H1 (cell line): ENCODE results near the gene FLRT2. TPM values are rescaled to one million over a fixed set of nuclear protein-coding genes. Genes with fewer than 3 reads are reported as not detected.
A peak's percentile ranks its signal among the peaks of the same experiment; 100 is the strongest.

Experiments used
- CTCF ChIA-PET: fragments of 300-600 bp; sonication (Branson Sonifier 250); formaldehyde crosslinking; loops from one replicate; lab custom pipeline; 2021; ENCODE audit not compliant: partially characterized antibody; lab: Charles Lee
- POLR2A ChIA-PET: fragments of 300-600 bp; sonication (Branson Sonifier 250); formaldehyde crosslinking; loops from one replicate; lab custom pipeline; 2021; ENCODE audit warnings: inconsistent platforms; ENCODE audit not compliant: partially characterized antibody; lab: Charles Lee
- DNase-seq, 2 experiments: peaks; one replicate each; pipeline versions ENCODE4 v3.0.0 to v3.0.0-alpha.2; 2010 to 2022; ENCODE audit warnings: low spot score in 2 of 2, low read depth in 1 of 2, mixed read lengths in 1 of 2
- FAIRE-seq: peaks from 2 replicates; lab custom pipeline; 2011; peaks lifted over from hg19 to GRCh38; lab: Jason Lieb, UNC
- H2AFZ ChIP-seq: 2 replicates; pipeline ENCODE4 v1.8.1; 2012; ENCODE audit warnings: low read length, inconsistent platforms
- H2AK5ac ChIP-seq: 2 replicates; pipeline ENCODE4 v1.6.1; 2013; ENCODE audit warnings: low read depth, low read length
- H2BK120ac ChIP-seq: replicated peaks from 2 replicates; pipeline ENCODE3; 2013; ENCODE audit warnings: low read depth, low read length, inconsistent platforms
- H2BK12ac ChIP-seq: 2 replicates; pipeline ENCODE4 v1.6.1; 2013; ENCODE audit warnings: low read depth, low read length
- H2BK15ac ChIP-seq: 2 replicates; pipeline ENCODE4 v1.6.1; 2013; ENCODE audit warnings: low read length
- H2BK20ac ChIP-seq: 2 replicates; pipeline ENCODE4 v1.6.1; 2013; ENCODE audit warnings: low read length
- H2BK5ac ChIP-seq: 2 replicates; pipeline ENCODE4 v1.6.1; 2013; ENCODE audit warnings: low read depth, low read length
- H3K14ac ChIP-seq: 2 replicates; pipeline ENCODE4 v1.6.1; 2013; ENCODE audit warnings: inconsistent platforms; ENCODE audit not compliant: insufficient read length
- H3K18ac ChIP-seq: 2 replicates; pipeline ENCODE4 v1.6.1; 2013; ENCODE audit warnings: low read length; ENCODE audit errors: extremely low read depth
- H3K23ac ChIP-seq: 2 replicates; pipeline ENCODE4 v1.6.1; 2013; ENCODE audit warnings: inconsistent platforms; ENCODE audit not compliant: insufficient read length
- H3K23me2 ChIP-seq: 2 replicates; pipeline ENCODE4 v1.6.1; 2013; ENCODE audit warnings: low read depth, low read length
- H3K27ac ChIP-seq: 2 replicates; pipeline ENCODE4 v1.6.1; 2011; ENCODE audit warnings: low read depth, low read length, inconsistent platforms
- H3K27me3 ChIP-seq, 4 experiments: replicated peaks in 1 of 4; 1 replicate in 1 of 4; 2 replicates in 3 of 4; pipeline versions ENCODE4 v1.6.1 to v1.8.1; 2011 to 2013; ENCODE audit warnings: low read length in 3 of 4, mild to moderate bottlenecking in 3 of 4, inconsistent platforms in 2 of 4, mixed read lengths in 2 of 4, moderate library complexity in 1 of 4; ENCODE audit not compliant: control insufficient read depth in 3 of 4, insufficient read depth in 3 of 4; ENCODE audit errors: extremely low read depth in 1 of 4
- H3K36me3 ChIP-seq, 4 experiments: 2 replicates each; pipeline versions ENCODE4 v1.6.1 to v1.8.1; 2011 to 2013; ENCODE audit warnings: mild to moderate bottlenecking in 4 of 4, low read length in 3 of 4, moderate library complexity in 2 of 4, control low read depth in 1 of 4, inconsistent platforms in 1 of 4; ENCODE audit not compliant: insufficient read depth in 4 of 4, control insufficient read depth in 2 of 4
- H3K4ac ChIP-seq: replicated peaks from 2 replicates; pipeline ENCODE3; 2013; ENCODE audit warnings: low read length, low read depth, mixed read lengths, inconsistent platforms; ENCODE audit not compliant: insufficient read length
- H3K4me1 ChIP-seq, 4 experiments: replicated peaks in 1 of 4; 1 replicate in 1 of 4; 2 replicates in 3 of 4; pipeline versions ENCODE4 v1.6.1 to v1.8.1; 2011 to 2013; ENCODE audit warnings: low read length in 3 of 4, inconsistent platforms in 2 of 4, mixed read lengths in 1 of 4; ENCODE audit not compliant: insufficient read depth in 4 of 4, control insufficient read depth in 3 of 4
- H3K4me2 ChIP-seq, 2 experiments: 2 replicates each; pipeline versions ENCODE4 v1.6.1 to v1.8.1; 2011 to 2013; ENCODE audit warnings: low read depth in 2 of 2, low read length in 2 of 2, control low read depth in 1 of 2, inconsistent platforms in 1 of 2, mild to moderate bottlenecking in 1 of 2; ENCODE audit not compliant: insufficient read depth in 1 of 2
- H3K4me3 ChIP-seq, 4 experiments: fragments of 200-600, 300-600 bp in 1 of 4; sonication (generic), shearing (Covaris generic), sonication (Bioruptor Twin) in 1 of 4; 2 replicates each; pipeline versions ENCODE4 v1.5.1 to v1.8.1; 2011 to 2016; ENCODE audit warnings: low read length in 4 of 4, low read depth in 3 of 4, control low read depth in 2 of 4, inconsistent platforms in 2 of 4, mild to moderate bottlenecking in 2 of 4, mixed read lengths in 1 of 4, moderate library complexity in 1 of 4; ENCODE audit not compliant: insufficient read depth in 2 of 4; ENCODE audit errors: extremely low read depth in 1 of 4
- H3K56ac ChIP-seq: replicated peaks from 2 replicates; pipeline ENCODE3; 2013; ENCODE audit warnings: low read depth, mild to moderate bottlenecking, mixed read lengths, low read length, inconsistent platforms; ENCODE audit not compliant: insufficient read length
- H3K79me1 ChIP-seq: 2 replicates; pipeline ENCODE4 v1.6.1; 2013; ENCODE audit warnings: low read depth, low read length, control low read depth
- H3K79me2 ChIP-seq, 2 experiments: 2 replicates each; pipeline versions ENCODE4 v1.6.1 to v1.8.1; 2012 to 2013; ENCODE audit warnings: low read length in 2 of 2, mild to moderate bottlenecking in 2 of 2, inconsistent platforms in 1 of 2; ENCODE audit not compliant: insufficient read depth in 2 of 2, control insufficient read depth in 1 of 2
- H3K9ac ChIP-seq, 4 experiments: replicated peaks in 1 of 4; 1 replicate in 1 of 4; 2 replicates in 3 of 4; pipeline versions ENCODE4 v1.6.1 to v1.8.1; 2011 to 2013; ENCODE audit warnings: low read depth in 3 of 4, low read length in 3 of 4, control low read depth in 2 of 4, mild to moderate bottlenecking in 2 of 4, moderate library complexity in 2 of 4, inconsistent platforms in 1 of 4; ENCODE audit errors: extremely low read depth in 1 of 4
- H3K9me3 ChIP-seq, 2 experiments: 2 replicates each; pipeline versions ENCODE4 v1.6.1 to v1.8.1; 2012 to 2013; ENCODE audit warnings: mild to moderate bottlenecking in 2 of 2, moderate library complexity in 2 of 2, control low read depth in 1 of 2, inconsistent platforms in 1 of 2, low read depth in 1 of 2, low read length in 1 of 2, mixed read lengths in 1 of 2; ENCODE audit not compliant: insufficient read depth in 2 of 2
- H4K20me1 ChIP-seq, 2 experiments: replicated peaks in 1 of 2; 2 replicates each; pipeline versions ENCODE3 to v1.8.1; 2011 to 2013; ENCODE audit warnings: inconsistent platforms in 2 of 2, low read length in 2 of 2, mild to moderate bottlenecking in 1 of 2; ENCODE audit not compliant: insufficient read depth in 2 of 2, control insufficient read depth in 1 of 2
- H4K5ac ChIP-seq: 2 replicates; pipeline ENCODE4 v1.6.1; 2013; ENCODE audit warnings: low read length, low read depth, mixed read lengths, inconsistent platforms; ENCODE audit not compliant: insufficient read length
- H4K8ac ChIP-seq: 2 replicates; pipeline ENCODE4 v1.8.0; 2013; ENCODE audit warnings: mild to moderate bottlenecking, moderate library complexity, low read length, inconsistent platforms; ENCODE audit not compliant: insufficient read depth; ENCODE audit errors: extremely low read depth
- H4K91ac ChIP-seq: replicated peaks from 2 replicates; pipeline ENCODE3; 2013; ENCODE audit warnings: low read length, mixed read lengths, inconsistent platforms; ENCODE audit not compliant: insufficient read length
- ASH2L ChIP-seq: fragments of 200-600, 300-600 bp; sonication (generic); IDR thresholded peaks from one replicate; pipeline ENCODE4 v1.7.1; 2017; ENCODE audit warnings: low read length
- EGR1 ChIP-seq: IDR thresholded peaks from 2 replicates; pipeline ENCODE4 v1.6.1; 2011; ENCODE audit warnings: low read depth, low read length, borderline replicate concordance
- EP300 ChIP-seq, 2 experiments: IDR thresholded peaks; 1 replicate in 1 of 2; 2 replicates in 1 of 2; pipeline ENCODE4 v1.6.1; 2011 to 2012; ENCODE audit warnings: low read depth in 2 of 2, low read length in 2 of 2, mild to moderate bottlenecking in 2 of 2, borderline replicate concordance in 1 of 2, inconsistent platforms in 1 of 2, moderate library complexity in 1 of 2
- NANOG ChIP-seq: IDR thresholded peaks from 2 replicates; pipeline ENCODE4 v1.6.1; 2011; ENCODE audit warnings: low read length, low read depth, mild to moderate bottlenecking, inconsistent platforms; ENCODE audit not compliant: insufficient read depth, poor library complexity, severe bottlenecking
- RAD21 ChIP-seq, 2 experiments: IDR thresholded peaks in 1 of 2; conservative IDR thresholded peaks in 1 of 2; 2 replicates each; pipeline ENCODE4 v1.6.1; 2011; ENCODE audit warnings: low read depth in 2 of 2, low read length in 2 of 2, improper control_type of control experiment in 1 of 2, inconsistent platforms in 1 of 2, mild to moderate bottlenecking in 1 of 2, moderate library complexity in 1 of 2
- SP1 ChIP-seq: IDR thresholded peaks from 2 replicates; pipeline ENCODE4 v1.6.1; 2011; ENCODE audit warnings: low read depth, low read length
- YY1 ChIP-seq: IDR thresholded peaks from 2 replicates; pipeline ENCODE4 v1.6.1; 2011; ENCODE audit warnings: low read depth, mild to moderate bottlenecking, low read length
- WGBS, 2 experiments: shearing (Covaris generic) in 1 of 2; methylation state at CpG; one replicate each; pipeline versions ENCODE4 v1.1.6 to v1.1.7; 2013 to 2015; ENCODE audit warnings: low lambda C conversion rate in 2 of 2, mixed read lengths in 2 of 2, inconsistent platforms in 1 of 2, low coverage in 1 of 2, missing lambda C conversion rate in 1 of 2; ENCODE audit not compliant: insufficient replicate concordance in 2 of 2, insufficient coverage in 1 of 2, insufficient read length in 1 of 2; ENCODE audit errors: extremely low coverage in 1 of 2, missing lambda C conversion rate in 1 of 2; 5-methylcytosine and 5-hydroxymethylcytosine counted together
- polyA plus RNA-seq, 7 experiments: library from polyadenylated mRNA; depleted of rRNA in 3 of 7; stranded (reverse) in 5 of 7; unstranded in 2 of 7; fragments of >200 nt in 5 of 7; fragments of 200-250 nt in 2 of 7; gene quantifications; 1 replicate in 5 of 7; 2 replicates in 1 of 7; 4 replicates in 1 of 7; pipeline versions ENCODE4 v1.2.1 to v1.2.3, GENCODE V29; 2011 to 2013; ENCODE audit warnings: missing spikeins in 2 of 7, mixed read lengths in 2 of 7
- total RNA-seq: library from RNA; stranded (reverse); fragmentation: NEBNext Ultra II Directional; extraction: Animal tissue kit (Norgen Biotek cat#: 25700); gene quantifications from 2 replicates; pipeline ENCODE4 v1.2.1, GENCODE V29; 2021
- TF ChIP-seq, protein P1 (sequence below), 3 experiments: IDR thresholded peaks; 1 replicate in 2 of 3; 2 replicates in 1 of 3; pipeline versions ENCODE4 v1.5.1 to v1.6.1; 2011; ENCODE audit warnings: low read length in 3 of 3, mild to moderate bottlenecking in 3 of 3, inconsistent platforms in 2 of 3, low read depth in 1 of 3, moderate library complexity in 1 of 3; ENCODE audit not compliant: insufficient read depth in 1 of 3; ENCODE audit errors: control extremely low read depth in 1 of 3
- TF ChIP-seq, protein P2 (sequence below): IDR thresholded peaks from 2 replicates; pipeline ENCODE4 v1.6.1; 2012; ENCODE audit warnings: inconsistent platforms

Gene FLRT2
- total and polyA plus RNA-seq, 2 of the 8 experiments (the other 6 are each of a cell fraction or from before 2014, with no cell fraction given) = 2.4 to 6.9 TPM

DNA sequence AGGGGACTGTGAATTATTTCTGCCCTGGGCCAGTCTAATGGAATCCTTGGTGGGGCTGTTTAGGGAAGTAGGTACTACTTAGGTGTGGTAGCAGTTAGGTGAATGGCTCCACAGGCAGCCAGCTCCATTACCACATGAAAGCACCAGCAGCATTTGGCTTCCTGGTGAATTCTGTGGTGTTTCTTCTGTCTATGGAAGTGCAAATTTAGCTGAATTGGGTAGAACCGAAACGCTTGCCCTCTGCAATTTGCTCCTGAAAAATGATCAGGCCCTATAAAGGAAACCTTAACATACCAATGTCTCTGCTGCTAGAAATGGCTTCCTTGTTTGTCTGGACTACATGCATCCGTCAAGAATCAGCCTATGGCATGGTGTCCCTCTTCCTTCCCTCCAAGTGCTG, 16.4 kb downstream of the FLRT2 start:
- Histone ChIP-seq H4K20me1 (no peaks in the 10 kb centered on the region), H4K8ac (no peak overlapping the region), H2BK5ac (peak overlapping the region; percentile 6; the same call in 1 of the 2 replicates), H3K4me1 (peaks cover 0 to 7% (median 3%) of the 10 kb centered on the region in 4 experiments; a peak in 3 of 7 replicates), H2AK5ac (no peak overlapping the region), H3K4me3 (peak overlapping the region in 1 of 4 experiments; percentile 28; a peak in 1 of 8 replicates), H3K23ac (no peak overlapping the region), H3K14ac (no peak overlapping the region), H3K56ac (no peak overlapping the region), H3K23me2 (no peaks in the 10 kb centered on the region), H4K91ac (no peak overlapping the region), H2BK20ac (peak overlapping the region; percentile 38; the same call in 1 of the 2 replicates), H3K36me3 (no peaks in the 10 kb centered on the region), H3K79me1 (no peaks in the 10 kb centered on the region), H2BK12ac (no peak overlapping the region), H3K9ac (no peak overlapping the region), H2BK15ac (no peak overlapping the region), H3K27me3 (no peaks in the 10 kb centered on the region), H3K4ac (no peak overlapping the region), H2BK120ac (no peak overlapping the region), H3K18ac (no peak overlapping the region), H2AFZ (no peak overlapping the region), H3K9me3 (no peaks in the 10 kb centered on the region), H3K79me2 (no peaks in the 10 kb centered on the region; a peak in 1 of 4 replicates), H3K4me2 (peak overlapping the region; percentile 49 to 63; a peak in 3 of 4 replicates), H4K5ac (no peak overlapping the region), H3K27ac (no peak overlapping the region)
- POLR2A ChIA-PET = no interaction called here
- no peak for DNase-seq
- TF ChIP-seq, protein P1, sequence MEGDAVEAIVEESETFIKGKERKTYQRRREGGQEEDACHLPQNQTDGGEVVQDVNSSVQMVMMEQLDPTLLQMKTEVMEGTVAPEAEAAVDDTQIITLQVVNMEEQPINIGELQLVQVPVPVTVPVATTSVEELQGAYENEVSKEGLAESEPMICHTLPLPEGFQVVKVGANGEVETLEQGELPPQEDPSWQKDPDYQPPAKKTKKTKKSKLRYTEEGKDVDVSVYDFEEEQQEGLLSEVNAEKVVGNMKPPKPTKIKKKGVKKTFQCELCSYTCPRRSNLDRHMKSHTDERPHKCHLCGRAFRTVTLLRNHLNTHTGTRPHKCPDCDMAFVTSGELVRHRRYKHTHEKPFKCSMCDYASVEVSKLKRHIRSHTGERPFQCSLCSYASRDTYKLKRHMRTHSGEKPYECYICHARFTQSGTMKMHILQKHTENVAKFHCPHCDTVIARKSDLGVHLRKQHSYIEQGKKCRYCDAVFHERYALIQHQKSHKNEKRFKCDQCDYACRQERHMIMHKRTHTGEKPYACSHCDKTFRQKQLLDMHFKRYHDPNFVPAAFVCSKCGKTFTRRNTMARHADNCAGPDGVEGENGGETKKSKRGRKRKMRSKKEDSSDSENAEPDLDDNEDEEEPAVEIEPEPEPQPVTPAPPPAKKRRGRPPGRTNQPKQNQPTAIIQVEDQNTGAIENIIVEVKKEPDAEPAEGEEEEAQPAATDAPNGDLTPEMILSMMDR (IDR thresholded peaks at IDR 0.05; ENCODE audit: control extremely low read depth in 1 of 3, insufficient read depth in 1 of 3, low read depth in 1 of 3, low read length in 3 of 3) = no peak
- TF ChIP-seq RAD21 (IDR thresholded peaks at IDR 0.05 in 1 of 2, conservative IDR thresholded peaks at IDR 0.05 in 1 of 2; ENCODE audit: low read depth in 2 of 2, low read length in 2 of 2) = 0 out of 4 replicates have a peak, but pooled peaks of 1 of the 2 experiments have one; percentile 4
- TF ChIP-seq, protein P2, sequence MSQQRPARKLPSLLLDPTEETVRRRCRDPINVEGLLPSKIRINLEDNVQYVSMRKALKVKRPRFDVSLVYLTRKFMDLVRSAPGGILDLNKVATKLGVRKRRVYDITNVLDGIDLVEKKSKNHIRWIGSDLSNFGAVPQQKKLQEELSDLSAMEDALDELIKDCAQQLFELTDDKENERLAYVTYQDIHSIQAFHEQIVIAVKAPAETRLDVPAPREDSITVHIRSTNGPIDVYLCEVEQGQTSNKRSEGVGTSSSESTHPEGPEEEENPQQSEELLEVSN = peak; percentile 43; the same call in 1 of the 2 replicates
- TF ChIP-seq EGR1 = no peak
- TF ChIP-seq NANOG = peak; percentile 34
- TF ChIP-seq EP300 (IDR thresholded peaks at IDR 0.05; ENCODE audit: borderline replicate concordance in 1 of 2, low read depth in 2 of 2, low read length in 2 of 2) = peak in 1 of 2 experiments; percentile 37; a peak in 1 of 3 replicates
- TF ChIP-seq ASH2L = peak; percentile 28
- TF ChIP-seq SP1 = no peak
- peak; percentile 62 for TF ChIP-seq YY1
- WGBS, 2 experiments = 3% methylated on average over 3 of the region's 3 CpGs; no CpG with 5 or more reads in 1 of the 2 experiments
- FAIRE-seq = peak; percentile 91
- CTCF ChIA-PET = interaction anchor here (0.9 to 1.4 kb wide), 3 partner anchors 10 to 13 kb away, joined by 3 to 8 read pairs (median 4); no protein-coding TSS in a partner anchor
